NB4 (cell line): ENCODE results near the gene PRUNE2.

Source experiments
- CTCF ChIP-seq: IDR thresholded peaks from one replicate; pipeline ENCODE4 v1.5.1; 2012; ENCODE audit warnings: low read depth, low read length
- MYC ChIP-seq: IDR thresholded peaks from 2 replicates; pipeline ENCODE4 v1.6.1; 2011; ENCODE audit warnings: low read depth, low read length

- TF ChIP-seq CTCF (no peak), MYC (no peak)
These were observed 164.4 kb downstream of the PRUNE2 start for GRCh38 chr9:76741524-76741923.
